ENCODE measurements around the gene SNTB2.

The SNTB2 gene

DNA sequence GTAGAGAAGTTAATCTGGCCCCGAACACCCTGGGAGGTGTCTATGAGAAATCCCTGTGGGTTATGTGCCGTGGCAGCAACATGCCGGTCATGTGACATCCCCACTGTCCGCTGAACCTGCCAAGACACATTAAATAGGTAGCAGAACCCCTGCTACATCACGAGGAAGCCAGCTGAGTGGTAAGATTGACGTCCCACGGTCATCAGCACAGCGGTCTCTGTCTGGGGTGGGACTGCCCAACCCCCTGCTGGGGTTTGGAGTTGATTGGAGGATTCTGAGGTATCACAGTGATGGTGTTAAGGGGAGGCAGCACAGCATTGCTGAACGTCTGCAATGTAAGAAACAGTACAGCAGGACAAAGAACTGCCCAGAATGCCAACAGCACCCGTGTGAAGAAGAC, 162.6 kb downstream of the SNTB2 start:
- no peak for DNase-seq

- DNase-seq = no peak
Observed at GRCh38 chr16:69350536-69351133, 163.7 kb downstream of the SNTB2 start.

DNA sequence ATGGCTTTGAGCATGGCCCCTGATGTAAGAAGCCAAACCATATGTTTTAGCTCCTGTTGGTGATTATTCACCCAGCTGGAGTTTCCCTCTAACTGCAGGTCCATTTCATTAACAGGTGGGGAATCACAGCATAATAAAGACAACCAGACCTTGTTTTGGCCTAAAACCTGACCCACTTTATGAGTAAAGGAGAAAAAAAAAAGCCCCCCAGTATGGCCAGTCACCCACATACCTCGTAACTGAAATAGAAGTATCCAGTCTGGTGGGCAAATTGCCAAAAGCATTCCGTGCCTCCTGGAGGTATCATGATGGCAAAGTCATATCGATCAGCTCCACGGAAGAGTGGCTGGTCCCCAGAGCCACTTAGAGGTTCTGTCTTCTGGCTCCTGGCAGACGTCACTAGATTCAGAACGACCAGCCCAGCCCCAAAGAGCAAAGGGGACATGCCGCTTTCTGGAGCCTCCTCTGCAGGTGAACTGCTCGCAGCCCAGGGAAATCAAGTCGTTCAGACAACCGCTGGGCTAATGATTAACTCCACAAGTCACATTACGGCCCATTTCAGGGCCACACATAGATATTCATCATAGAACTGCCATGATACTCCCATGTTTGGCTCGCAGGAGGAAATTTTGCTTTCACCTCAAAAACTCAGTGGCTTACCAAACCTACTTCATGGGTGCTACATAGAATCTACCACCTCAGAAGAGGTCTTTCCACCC, 164.5 kb downstream of the SNTB2 start, which contains the start of gene TMED6:
Gene TMED6, minus strand, starts transcription at position 478 of the 719 bp plus-strand sequence. Its CDS starts 33 bp downstream, at position 445.
- DNase-seq = no peak

Measured in activated CD8-positive, alpha-beta memory T cell treated with anti-CD3 and anti-CD28 coated beads, Interleukin-2, amount 50 U/mL, for 4 hours (primary cell).